CD4-positive, alpha-beta T cell treated with Interleukin-1 beta for 1 hour (primary cell): Measurements from ENCODE around the gene F3.
"Not testable (repeated sequence)": the region's sequence is repeated elsewhere in the genome, so short reads cannot be mapped to it uniquely, and the experiment has no call there.

Experiments used
- DNase-seq, 2 donors: peaks; one replicate each; pipeline ENCODE4 v3.0.0-alpha.2; 2020 to 2022

The F3 gene

GRCh38 chr1:94541246-94542087 lies at the start of gene F3:
TSS of gene F3 (minus strand) at chr1:94541759. CDS start at chr1:94541636, 123 bp downstream.
- peak; percentile 29 to 78 for DNase-seq

GRCh38 chr1:94590203-94591137 lies 48.9 kb upstream of the F3 start:
- DNase-seq, result no peak

GRCh38 chr1:94589728-94590127 lies 48.2 kb upstream of the F3 start:
- no peak for DNase-seq

GRCh38 chr1:94582565-94582964 lies 41.0 kb upstream of the F3 start:
- no peak for DNase-seq

GRCh38 chr1:94580367-94581115 lies 39.0 kb upstream of the F3 start:
- no peak for DNase-seq

GRCh38 chr1:94579876-94580294 lies 38.3 kb upstream of the F3 start:
- no peak for DNase-seq

GRCh38 chr1:94578856-94579255 lies 37.3 kb upstream of the F3 start:
- DNase-seq, result no peak

GRCh38 chr1:94573917-94574316 lies 32.4 kb upstream of the F3 start:
- DNase-seq, result not testable (repeated sequence)

GRCh38 chr1:94572780-94573179 lies 31.2 kb upstream of the F3 start:
- DNase-seq, result no peak

- DNase-seq, result not testable (repeated sequence)
Observed at GRCh38 chr1:94570965-94571364, 29.4 kb upstream of the F3 start.

GRCh38 chr1:94568806-94569205 lies 27.2 kb upstream of the F3 start:
- DNase-seq, result not testable (repeated sequence)

- DNase-seq, result not testable (repeated sequence)
Observed at GRCh38 chr1:94567975-94568607, 26.5 kb upstream of the F3 start.

- DNase-seq, result not testable (repeated sequence)
Observed at GRCh38 chr1:94566436-94566835, 24.9 kb upstream of the F3 start.

- DNase-seq, result no peak
Observed at GRCh38 chr1:94565901-94566300, 24.3 kb upstream of the F3 start.

- DNase-seq, result no peak
Observed at GRCh38 chr1:94562519-94563260, 21.1 kb upstream of the F3 start.

GRCh38 chr1:94560333-94560732 lies 18.8 kb upstream of the F3 start:
- DNase-seq, result no peak

GRCh38 chr1:94559921-94560320 lies 18.4 kb upstream of the F3 start:
- no peak for DNase-seq

GRCh38 chr1:94555091-94555490 lies 13.5 kb upstream of the F3 start:
- DNase-seq, result no peak

GRCh38 chr1:94554580-94554979 lies 13.0 kb upstream of the F3 start:
- DNase-seq, result no peak

GRCh38 chr1:94553931-94554330 lies 12.4 kb upstream of the F3 start:
- no peak for DNase-seq

GRCh38 chr1:94553323-94553730 lies 11.8 kb upstream of the F3 start:
- DNase-seq, result no peak
